ENCODE data around the gene HOXB2.
A peak's percentile ranks its signal among the peaks of the same experiment; 100 is the strongest.

HOXB2 gene

DNA sequence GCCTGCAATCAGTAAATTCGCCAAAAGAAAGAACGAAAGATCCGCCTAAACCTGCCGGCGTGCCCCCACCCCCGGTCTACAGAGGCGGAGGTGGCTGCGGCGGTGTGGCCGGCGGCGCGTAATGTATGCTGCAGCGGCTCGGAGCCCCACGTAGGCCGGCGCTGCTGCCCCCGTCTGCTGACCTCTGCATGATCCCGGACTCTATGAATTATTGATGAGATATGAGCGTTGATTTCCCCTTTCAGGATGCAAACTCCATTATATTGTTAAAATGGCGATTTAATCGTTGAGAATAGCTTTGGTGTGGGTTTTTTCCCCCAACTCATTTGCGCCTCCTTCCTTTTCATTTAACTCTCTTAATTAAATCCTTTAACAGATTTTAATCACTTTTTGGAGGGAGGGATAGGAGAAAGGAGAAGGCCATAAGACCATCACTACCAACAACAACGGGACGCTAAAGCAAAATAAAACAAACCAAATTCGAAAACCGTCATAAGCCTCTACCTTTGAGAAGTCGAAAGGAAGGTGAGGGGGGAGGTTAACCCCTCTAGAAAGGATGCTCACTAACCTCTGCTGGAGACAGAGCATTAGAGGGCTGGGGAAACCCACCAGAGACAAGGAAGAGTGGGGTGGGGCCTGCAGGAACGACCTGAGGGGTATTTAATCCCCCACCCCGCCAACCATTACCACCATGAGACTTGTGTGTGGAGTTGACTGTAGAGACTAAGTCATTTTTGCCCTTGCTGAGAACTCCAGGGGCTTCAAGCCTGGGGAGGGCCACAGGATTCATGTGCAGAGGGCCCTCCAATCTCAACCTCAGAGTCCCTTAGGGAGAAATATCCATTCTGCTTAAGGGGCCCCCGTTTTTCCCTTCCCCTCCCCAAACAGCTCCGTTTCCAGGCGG lies 41.7 kb upstream of the HOXB2 start:
- ATAC-seq (ENCODE audit: low read depth) (no peak), DNase-seq (ENCODE audit: low spot score in 2 of 2) (no peak)
- Mint-ChIP-seq H3K27me3 (peaks cover 62% of the 10 kb centered on the region), H3K36me3 (no peaks in the 10 kb centered on the region), H3K4me1 (peaks cover 15% of the 10 kb centered on the region), H3K9me3 (no peaks in the 10 kb centered on the region), H3K27ac (peak overlapping the region; percentile 60), H3K4me3 (peak overlapping the region; percentile 86)

DNA sequence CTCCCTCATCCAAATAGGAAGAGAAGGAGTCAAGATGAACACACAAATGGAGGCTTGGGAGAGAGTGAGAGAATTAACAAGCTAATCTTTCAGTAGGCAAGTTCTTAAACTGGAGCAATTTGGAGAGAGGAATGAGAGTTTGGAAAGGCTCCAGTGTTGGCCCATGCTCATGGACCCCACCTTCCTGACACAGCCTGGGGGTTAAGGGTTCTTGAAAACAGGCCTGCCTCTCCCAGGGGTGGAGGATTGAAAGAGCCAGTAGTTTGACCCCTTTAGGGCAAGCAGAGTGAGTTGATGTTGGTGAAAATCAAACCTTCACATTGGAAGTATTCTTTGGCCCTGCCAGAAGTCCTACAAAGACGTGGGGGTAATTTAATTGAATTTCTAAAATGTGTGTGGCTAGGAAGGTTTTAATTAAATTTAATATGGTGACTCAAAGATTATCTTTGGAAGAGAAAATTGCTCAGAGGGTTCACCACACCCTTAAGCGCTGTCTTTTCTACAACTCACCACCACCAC lies 39.4 kb upstream of the HOXB2 start:
- Mint-ChIP-seq H3K36me3 (peaks cover 2% of the 10 kb centered on the region), H3K4me1 (peaks cover 15% of the 10 kb centered on the region), H3K27ac (no peak overlapping the region), H3K27me3 (peaks cover 53% of the 10 kb centered on the region), H3K9me3 (no peaks in the 10 kb centered on the region), H3K4me3 (no peak overlapping the region)
- DNase-seq (ENCODE audit: low spot score in 2 of 2) (no peak), ATAC-seq (ENCODE audit: low read depth) (no peak)

DNA sequence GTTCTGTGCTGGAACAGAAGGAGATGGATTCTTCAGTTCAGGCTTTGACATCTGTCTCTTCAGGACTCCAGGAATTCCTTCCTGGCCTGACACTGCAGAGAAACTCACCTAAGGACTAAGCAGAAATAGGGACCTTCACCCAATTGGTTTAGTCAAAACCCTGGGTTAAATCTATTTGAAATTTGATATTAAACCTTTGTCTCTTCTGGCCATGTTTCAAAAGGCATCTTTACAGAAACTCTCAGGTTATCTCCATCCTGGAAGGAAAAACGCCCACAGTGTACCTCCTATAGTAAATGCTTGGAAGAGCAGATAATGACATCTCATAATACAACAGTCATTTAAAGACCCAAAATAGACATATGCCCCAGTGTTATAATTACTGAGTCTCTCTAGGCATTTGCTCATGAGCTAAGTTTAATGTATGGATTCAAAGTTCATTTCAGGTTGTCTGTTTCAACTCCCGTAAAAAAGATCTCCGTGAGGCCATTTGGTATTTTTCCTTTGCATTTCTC lies 38.9 kb upstream of the HOXB2 start:
- Mint-ChIP-seq H3K4me3 (no peak overlapping the region), H3K27ac (no peak overlapping the region), H3K4me1 (peaks cover 18% of the 10 kb centered on the region), H3K27me3 (peaks cover 56% of the 10 kb centered on the region), H3K36me3 (peaks cover 2% of the 10 kb centered on the region), H3K9me3 (no peaks in the 10 kb centered on the region)
- no peak for DNase-seq (ENCODE audit: low spot score in 2 of 2)
- ATAC-seq (ENCODE audit: low read depth) = no peak

DNA sequence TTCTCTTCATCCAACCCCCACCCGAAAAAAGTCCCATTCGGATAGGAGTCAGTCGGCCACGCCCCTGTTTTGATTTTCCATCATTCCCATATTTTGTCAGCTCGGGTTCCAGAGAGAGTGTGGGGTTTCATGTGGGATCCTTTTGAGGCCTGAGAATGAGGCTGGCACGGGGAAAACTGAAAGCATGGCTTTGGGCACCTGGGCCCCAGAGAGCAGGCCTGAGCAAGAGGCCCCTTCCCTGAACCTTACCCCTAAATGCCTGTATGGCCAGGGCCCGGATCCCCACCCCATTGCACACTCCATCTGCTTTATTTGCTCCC lies 37.8 kb upstream of the HOXB2 start:
- ATAC-seq (ENCODE audit: low read depth) = no peak
- peaks cover 2% of the 10 kb centered on the region for H3K36me3 Mint-ChIP-seq
- peaks cover 48% of the 10 kb centered on the region for H3K27me3 Mint-ChIP-seq

DNA sequence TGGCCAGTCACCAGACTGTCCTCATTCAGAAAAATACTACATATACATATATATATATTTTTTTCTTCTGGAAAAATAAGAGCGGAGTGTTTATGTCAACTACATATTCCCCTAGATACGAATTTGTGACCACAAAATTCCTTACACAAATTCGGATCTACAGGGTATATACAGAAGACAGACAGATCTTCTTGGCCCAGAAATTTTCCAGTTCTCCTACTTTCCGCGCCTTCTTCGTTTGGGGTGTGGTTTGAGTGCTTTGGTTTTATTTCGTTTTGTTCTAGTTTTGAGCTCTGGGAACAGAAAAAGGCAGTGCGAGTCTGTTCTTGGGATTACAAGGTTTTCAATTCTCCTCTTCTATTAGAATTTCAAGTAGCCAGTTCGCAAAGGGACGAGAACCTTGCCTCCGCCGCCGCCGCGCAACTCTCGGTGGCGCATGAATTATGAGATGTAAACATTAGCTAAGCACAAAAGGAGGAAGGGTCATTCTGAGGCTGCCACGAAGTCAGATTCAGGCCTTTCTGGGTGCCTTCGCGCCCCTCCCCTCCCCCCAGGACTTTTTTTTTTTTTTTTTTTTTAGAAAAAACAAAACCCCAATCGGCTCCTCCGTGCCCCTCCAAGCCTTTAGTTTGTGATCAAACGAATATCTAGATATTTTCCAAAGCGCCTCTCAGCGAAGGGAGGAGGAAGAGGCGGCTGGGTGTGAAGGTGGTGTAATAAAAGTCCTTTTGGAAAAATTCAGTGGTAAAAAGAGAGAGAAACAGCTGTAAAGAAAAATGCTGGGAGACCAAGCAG lies 35.0 kb upstream of the HOXB2 start:
- Mint-ChIP-seq H3K27me3 (peaks cover 36% of the 10 kb centered on the region), H3K27ac (no peak overlapping the region), H3K9me3 (no peaks in the 10 kb centered on the region), H3K36me3 (peaks cover 2% of the 10 kb centered on the region), H3K4me3 (no peak overlapping the region), H3K4me1 (peaks cover 12% of the 10 kb centered on the region)
- ATAC-seq (ENCODE audit: low read depth) (no peak), DNase-seq (ENCODE audit: low spot score in 2 of 2) (no peak)

More for the DNA sequence above, 37.8 kb upstream of the HOXB2 start:
- H3K27ac Mint-ChIP-seq = peak overlapping the region; percentile 31
- no peak overlapping the region for H3K4me3 Mint-ChIP-seq
- DNase-seq (ENCODE audit: low spot score in 2 of 2) = no peak
- no peaks in the 10 kb centered on the region for H3K9me3 Mint-ChIP-seq
- peaks cover 20% of the 10 kb centered on the region for H3K4me1 Mint-ChIP-seq

DNA sequence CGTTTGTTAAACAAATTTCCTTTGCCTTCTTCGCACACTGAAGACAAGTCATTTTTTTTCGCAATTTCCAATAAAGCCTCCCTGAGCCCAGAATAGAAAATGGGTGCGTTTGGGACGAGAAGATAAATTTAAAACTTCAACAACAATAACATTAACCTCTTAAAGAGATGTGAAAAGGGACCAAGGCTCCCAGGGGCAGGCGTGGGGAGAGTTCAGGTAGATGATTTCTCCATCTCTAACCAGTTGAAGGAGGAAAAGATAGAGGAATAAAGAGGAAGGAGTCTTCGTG lies 34.5 kb upstream of the HOXB2 start:
- peaks cover 2% of the 10 kb centered on the region for H3K36me3 Mint-ChIP-seq
- no peak for DNase-seq (ENCODE audit: low spot score in 2 of 2)
- H3K4me1 Mint-ChIP-seq = peaks cover 10% of the 10 kb centered on the region
- peak overlapping the region; percentile 82 for H3K27ac Mint-ChIP-seq
- no peaks in the 10 kb centered on the region for H3K9me3 Mint-ChIP-seq
- peak overlapping the region; percentile 88 for H3K4me3 Mint-ChIP-seq
- ATAC-seq (ENCODE audit: low read depth) = no peak
- peaks cover 33% of the 10 kb centered on the region for H3K27me3 Mint-ChIP-seq

DNA sequence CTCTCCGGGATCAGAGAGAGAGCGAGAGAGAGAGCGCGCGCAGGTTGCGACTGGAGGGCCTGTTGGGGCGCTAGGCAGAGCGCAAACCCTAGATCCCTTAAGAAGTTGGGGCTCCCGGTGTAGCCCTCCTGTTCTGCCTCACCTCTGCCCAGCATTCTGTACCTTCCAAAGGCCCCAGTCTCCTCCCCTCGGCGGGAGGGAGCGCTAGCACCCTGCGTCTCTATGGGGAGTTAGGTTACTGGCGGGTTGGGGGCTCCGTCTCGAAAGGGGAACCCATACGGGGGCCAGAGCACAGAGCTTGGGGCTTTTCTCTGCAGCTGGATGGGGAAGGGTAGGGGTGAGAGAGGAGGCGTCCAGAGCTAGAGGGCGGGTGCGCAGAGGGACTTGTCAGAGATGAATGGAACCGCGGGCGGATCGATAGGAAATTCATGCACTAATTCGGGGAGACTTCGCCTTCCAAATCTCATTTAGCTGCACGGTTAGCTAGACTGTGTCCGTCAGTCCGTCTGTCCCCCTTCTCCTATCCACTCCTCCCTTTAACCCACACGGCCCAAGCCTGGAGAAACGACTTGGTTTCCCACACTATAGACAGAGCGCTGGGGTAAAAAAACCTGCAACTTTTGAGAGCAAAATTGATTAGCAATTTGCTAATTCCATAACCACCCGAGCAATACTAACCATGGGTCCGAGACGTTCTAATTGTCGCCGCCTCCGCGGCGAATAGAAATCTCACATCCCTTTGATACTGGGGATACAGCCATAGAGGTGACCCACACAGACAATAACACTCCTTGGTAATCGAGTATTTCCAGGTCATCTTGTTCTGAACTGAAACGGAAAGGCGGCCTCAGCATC lies 33.9 kb upstream of the HOXB2 start:
- Mint-ChIP-seq H3K27me3 (peaks cover 28% of the 10 kb centered on the region), H3K4me3 (peak overlapping the region; percentile 88), H3K36me3 (peaks cover 2% of the 10 kb centered on the region), H3K4me1 (peaks cover 10% of the 10 kb centered on the region), H3K27ac (peak overlapping the region; percentile 82), H3K9me3 (no peaks in the 10 kb centered on the region)
- ATAC-seq (ENCODE audit: low read depth) (peak; percentile 53), DNase-seq (ENCODE audit: low spot score in 2 of 2) (peak in 1 of 2 donors; percentile 58)

DNA sequence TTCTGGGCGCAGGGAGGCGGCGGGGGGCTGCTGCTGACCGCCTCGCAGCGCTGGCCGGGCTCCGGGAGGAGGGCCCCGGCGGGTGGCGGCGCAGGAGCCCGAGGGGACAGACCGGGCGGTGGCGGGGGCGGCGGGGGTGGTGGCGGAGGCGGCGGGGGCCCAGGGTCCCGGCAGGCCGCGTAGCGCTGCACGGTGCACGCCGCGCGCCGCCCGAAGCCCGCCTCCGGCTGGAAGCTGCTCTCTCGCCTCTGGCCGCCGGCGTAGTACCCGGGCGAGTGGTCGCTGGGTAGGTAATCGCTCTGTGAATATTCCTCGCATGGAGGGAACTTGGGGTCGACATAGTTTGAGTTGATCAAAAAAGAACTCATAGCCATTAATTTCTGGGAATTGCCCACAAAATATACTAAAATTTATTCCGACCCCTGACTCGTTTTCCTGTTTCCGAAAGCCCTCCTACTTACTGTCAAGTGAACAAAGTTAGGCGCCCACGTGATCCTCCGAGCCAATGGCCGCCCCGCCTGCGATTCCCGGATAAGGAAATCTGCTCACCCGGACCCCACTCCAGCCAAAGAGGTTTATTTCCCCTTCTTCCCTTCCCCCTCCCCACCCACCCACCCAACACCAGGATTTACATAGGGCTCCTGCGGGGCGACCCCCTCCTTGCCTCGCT lies 33.2 kb upstream of the HOXB2 start, which contains the start of gene HOXB4:
Gene HOXB4 (minus strand): TSS at position 405 of the 670 bp plus-strand sequence. CDS start 31 bp downstream, at position 374.
- H3K4me1 Mint-ChIP-seq = peaks cover 10% of the 10 kb centered on the region
- peak within 1 kb of the TSS; percentile 88 for H3K4me3 Mint-ChIP-seq
- DNase-seq (ENCODE audit: low spot score in 2 of 2) (no peak), ATAC-seq (ENCODE audit: low read depth) (peak; percentile 63)
- peaks cover 2% of the 10 kb centered on the region for H3K36me3 Mint-ChIP-seq
- H3K9me3 Mint-ChIP-seq = no peaks in the 10 kb centered on the region
- peak within 1 kb of the TSS; percentile 82 for H3K27ac Mint-ChIP-seq
- peaks cover 25% of the 10 kb centered on the region for H3K27me3 Mint-ChIP-seq

DNA sequence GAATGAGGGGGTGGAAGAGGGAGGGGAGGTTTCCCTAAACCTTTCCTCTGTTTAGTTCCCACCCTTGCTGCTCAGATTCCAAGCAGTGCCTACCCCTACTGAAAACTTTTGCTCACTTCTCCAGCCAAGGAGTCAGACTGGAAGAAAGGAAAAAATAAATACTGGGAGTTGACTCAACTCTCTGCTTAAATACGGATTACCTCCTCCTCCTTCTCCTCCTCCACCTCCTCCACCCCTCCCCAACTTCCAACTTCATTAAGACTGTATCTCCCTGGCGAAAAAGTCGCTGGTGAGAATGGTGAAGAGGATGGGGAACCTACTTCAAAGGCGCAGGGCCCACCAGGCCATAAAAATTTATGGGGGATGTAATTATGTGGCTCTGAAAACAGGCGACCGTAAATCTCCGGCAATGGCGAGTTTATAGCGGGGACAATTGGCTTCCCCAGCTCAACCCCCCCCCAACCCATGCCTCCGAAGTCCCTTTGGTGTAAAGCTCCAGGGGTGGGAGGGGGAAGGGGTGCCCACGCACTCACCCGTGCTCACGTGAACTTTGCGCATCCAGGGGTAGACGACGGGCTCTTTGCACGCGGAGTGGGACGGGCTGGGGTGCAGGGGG lies 32.5 kb upstream of the HOXB2 start:
- Mint-ChIP-seq H3K9me3 (no peaks in the 10 kb centered on the region), H3K36me3 (peaks cover 2% of the 10 kb centered on the region), H3K4me1 (peaks cover 10% of the 10 kb centered on the region), H3K4me3 (peak overlapping the region; percentile 71), H3K27me3 (peaks cover 20% of the 10 kb centered on the region), H3K27ac (peak overlapping the region; percentile 38)
- ATAC-seq (ENCODE audit: low read depth) = no peak
- no peak for DNase-seq (ENCODE audit: low spot score in 2 of 2)

DNA sequence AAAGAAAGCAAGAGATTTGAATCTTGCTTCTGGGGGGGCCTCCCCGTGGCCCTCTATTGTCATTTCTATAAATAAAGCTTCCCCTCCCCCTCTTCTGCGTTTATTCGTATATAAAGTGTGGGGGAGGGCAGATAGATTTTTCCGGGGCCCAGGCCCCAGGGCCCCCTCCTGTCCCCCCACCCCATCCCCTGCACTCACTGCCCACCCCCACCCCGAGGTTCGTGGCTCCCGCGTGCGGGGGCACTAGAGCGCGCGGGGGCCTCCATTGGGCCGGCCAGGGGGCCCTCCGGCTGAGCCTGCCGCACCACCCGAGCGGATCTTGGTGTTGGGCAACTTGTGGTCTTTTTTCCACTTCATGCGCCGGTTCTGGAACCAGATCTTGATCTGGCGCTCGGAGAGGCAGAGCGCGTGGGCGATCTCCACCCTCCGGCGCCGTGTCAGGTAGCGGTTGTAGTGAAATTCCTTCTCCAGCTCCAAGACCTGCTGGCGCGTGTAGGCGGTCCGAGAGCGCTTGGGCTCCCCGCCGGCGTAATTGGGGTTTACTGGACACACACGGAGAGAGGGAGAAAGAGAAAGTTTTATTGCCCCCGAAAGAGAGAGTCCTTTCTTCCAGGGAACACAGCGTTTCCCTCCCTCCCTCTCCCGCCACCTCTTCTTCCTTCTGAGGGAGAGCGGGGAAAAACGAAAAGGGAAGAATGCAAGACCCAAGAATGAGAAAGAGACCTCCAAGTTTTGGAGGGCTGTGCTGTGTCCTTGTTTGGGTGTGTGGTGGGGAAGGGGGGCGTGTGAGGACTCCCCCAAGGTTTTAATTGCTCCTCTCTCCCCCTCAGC lies 31.8 kb upstream of the HOXB2 start:
- no peaks in the 10 kb centered on the region for H3K9me3 Mint-ChIP-seq
- no peak for ATAC-seq (ENCODE audit: low read depth)
- H3K27me3 Mint-ChIP-seq = peaks cover 18% of the 10 kb centered on the region
- H3K27ac Mint-ChIP-seq = no peak overlapping the region
- no peak for DNase-seq (ENCODE audit: low spot score in 2 of 2)
- H3K36me3 Mint-ChIP-seq = peaks cover 2% of the 10 kb centered on the region
- peak overlapping the region; percentile 41 for H3K4me3 Mint-ChIP-seq
- peaks cover 10% of the 10 kb centered on the region for H3K4me1 Mint-ChIP-seq

DNA sequence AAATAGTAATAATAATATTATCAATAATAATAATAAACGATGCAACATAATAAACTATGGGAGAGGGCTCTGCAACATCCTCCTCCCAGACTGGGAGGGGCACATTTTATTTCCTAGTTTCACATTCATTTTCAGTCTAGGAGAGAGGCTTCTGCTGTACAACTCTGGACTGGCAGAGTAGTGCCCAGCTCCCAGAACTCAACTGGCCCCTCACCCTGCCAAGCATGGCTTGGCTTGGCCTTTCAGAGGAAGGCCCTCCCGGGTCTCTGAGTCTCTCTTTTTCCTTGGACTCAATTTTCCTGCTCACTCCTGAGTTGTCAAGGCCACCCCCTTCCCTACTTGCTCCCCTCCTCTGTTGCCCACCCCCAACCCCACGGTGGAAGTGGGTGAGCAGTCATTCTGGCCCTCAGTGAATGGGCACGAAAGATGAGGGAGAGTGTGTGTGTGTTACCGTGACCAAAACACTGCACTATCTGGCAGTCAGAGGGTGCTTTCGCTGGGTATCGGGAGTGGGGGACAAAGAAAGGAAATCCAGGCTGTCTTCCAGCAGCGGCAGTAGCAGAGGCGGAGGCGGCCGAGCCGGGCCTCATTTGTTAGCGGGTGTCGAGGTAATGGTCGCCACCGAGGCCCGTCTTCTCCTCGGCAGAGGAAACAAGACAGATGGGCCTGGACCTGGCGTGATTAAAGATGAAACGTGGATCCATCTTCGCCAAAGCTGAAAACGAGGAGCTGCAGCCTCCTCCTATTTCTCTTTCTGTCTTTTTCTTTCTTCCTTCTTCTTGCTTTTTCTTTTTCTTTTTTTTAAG lies 31.0 kb upstream of the HOXB2 start:
- Mint-ChIP-seq H3K4me1 (peaks cover 10% of the 10 kb centered on the region), H3K36me3 (peaks cover 2% of the 10 kb centered on the region), H3K4me3 (no peak overlapping the region), H3K9me3 (no peaks in the 10 kb centered on the region), H3K27me3 (peaks cover 17% of the 10 kb centered on the region), H3K27ac (no peak overlapping the region)
- peak; percentile 37 for ATAC-seq (ENCODE audit: low read depth)
- DNase-seq (ENCODE audit: low spot score in 2 of 2) = no peak
